Skin epidermis (tissue), 12 donors: ENCODE data around the gene TIAM2.
"Not testable (repeated sequence)": the region's sequence is repeated elsewhere in the genome, so short reads cannot be mapped to it uniquely, and the experiment has no call there.

Experiments used
- H3K27ac ChIP-seq, 21 experiments: fragments of 200-600 bp; sonication (generic) in 11 of 21; one replicate each; pipeline ENCODE4 v1.5.0; 2020; ENCODE audit warnings: mild to moderate bottlenecking in 3 of 21, inconsistent platforms in 2 of 21, moderate library complexity in 2 of 21
- H3K4me3 ChIP-seq, 7 experiments: fragments of 200-600 bp; sonication (generic) in 2 of 7; one replicate each; pipeline ENCODE4 v1.5.0; 2020; ENCODE audit warnings: inconsistent platforms in 2 of 7, mild to moderate bottlenecking in 2 of 7, moderate library complexity in 1 of 7

The TIAM2 gene

DNA sequence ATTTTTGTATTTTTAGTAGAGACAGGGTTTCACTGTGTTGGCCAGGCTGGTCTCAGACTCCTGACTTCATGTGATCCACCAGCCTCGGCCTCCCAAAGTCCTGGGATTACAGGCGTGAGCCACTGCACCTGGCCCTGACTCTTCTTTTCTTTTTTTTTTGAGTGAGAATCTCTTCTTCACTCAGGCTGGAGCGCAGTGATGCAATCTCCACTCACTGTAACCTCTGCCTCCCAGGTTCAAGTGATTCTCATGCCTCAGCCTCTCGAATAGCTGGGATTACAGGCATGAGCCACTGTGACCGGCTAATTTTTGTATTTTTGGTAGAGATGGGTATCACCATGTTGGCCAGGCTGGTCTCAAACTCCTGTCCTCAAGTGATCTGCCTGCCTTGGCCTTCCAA, 124.1 kb downstream of the TIAM2 start:
- not testable (repeated sequence) for H3K27ac ChIP-seq, H3K4me3 ChIP-seq

DNA sequence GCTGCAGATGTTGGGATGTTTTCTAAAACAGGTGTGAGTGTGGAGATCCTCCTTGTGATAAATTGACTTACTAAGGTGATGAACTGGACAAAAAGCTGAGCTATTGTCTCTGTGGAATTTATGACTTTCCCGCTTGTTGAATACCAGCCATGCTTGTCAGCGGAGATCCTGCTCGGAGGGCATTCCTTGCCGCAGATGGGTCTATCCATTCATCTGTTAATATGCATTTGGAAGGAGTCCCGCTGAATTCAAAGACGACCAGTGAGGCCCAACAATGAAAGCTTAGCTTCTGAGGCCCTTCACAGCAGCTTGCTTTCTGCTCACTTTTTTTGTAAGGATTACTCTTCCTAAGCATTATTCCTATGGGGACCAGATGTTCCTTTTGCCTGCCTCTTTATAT, 124.9 kb downstream of the TIAM2 start:
- no peak overlapping the region for H3K4me3 ChIP-seq
- H3K27ac ChIP-seq, result no peak overlapping the region

GRCh38 chr6:155121294-155121693, 126.2 kb downstream of the TIAM2 start:
- Histone ChIP-seq H3K27ac (peak overlapping the region in 6 of 21 experiments; percentile 2 to 57 (median 44)), H3K4me3 (no peak overlapping the region)

GRCh38 chr6:155121699-155122098, 126.6 kb downstream of the TIAM2 start:
- Histone ChIP-seq H3K27ac (peak overlapping the region in 6 of 21 experiments; percentile 2 to 57 (median 44)), H3K4me3 (no peak overlapping the region)

GRCh38 chr6:155122199-155122950, 127.3 kb downstream of the TIAM2 start:
- Histone ChIP-seq H3K27ac (peak overlapping the region in 3 of 21 experiments; percentile 2 to 45 (median 45)), H3K4me3 (no peak overlapping the region)

DNA sequence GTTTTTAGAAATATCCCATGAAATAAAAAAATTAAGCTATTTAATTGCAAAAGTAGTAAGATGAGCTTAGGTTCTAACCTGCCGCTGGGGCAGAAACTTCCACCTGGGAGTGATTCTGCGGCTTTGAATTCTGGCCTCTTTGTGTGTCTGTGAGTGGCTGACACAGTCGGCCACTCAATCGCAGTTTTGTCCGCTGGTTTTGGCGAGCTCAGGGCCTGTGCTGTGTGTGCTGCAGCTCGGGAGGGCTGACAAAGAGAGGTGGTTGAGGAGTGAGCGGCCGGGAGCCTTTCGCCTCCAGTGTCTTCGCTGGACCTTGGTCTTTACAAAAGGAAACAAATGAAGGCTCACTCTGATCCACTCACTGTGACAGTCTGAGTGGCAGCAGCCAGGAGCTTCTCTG, 128.4 kb downstream of the TIAM2 start:
- Histone ChIP-seq H3K27ac (no peak overlapping the region), H3K4me3 (no peak overlapping the region)

DNA sequence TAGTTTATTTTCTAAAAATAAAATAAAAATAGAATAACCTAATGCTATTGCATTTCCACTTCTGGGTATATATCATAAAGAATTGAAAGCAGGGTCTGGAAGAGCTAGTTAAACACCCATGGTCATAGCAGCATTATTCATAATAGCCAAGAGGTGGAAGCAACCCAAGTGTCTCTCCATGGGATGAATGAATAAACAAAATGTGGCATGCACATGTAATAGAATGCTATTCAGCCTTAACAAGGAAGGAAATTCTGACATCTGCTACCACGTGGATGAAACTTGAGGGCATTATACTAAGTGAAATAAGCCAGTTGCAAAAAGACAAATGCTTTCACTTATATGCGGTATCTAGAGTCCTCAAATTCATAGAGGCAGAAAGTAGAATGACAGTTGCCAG, 130.8 kb downstream of the TIAM2 start:
- no peak overlapping the region for H3K4me3 ChIP-seq

DNA sequence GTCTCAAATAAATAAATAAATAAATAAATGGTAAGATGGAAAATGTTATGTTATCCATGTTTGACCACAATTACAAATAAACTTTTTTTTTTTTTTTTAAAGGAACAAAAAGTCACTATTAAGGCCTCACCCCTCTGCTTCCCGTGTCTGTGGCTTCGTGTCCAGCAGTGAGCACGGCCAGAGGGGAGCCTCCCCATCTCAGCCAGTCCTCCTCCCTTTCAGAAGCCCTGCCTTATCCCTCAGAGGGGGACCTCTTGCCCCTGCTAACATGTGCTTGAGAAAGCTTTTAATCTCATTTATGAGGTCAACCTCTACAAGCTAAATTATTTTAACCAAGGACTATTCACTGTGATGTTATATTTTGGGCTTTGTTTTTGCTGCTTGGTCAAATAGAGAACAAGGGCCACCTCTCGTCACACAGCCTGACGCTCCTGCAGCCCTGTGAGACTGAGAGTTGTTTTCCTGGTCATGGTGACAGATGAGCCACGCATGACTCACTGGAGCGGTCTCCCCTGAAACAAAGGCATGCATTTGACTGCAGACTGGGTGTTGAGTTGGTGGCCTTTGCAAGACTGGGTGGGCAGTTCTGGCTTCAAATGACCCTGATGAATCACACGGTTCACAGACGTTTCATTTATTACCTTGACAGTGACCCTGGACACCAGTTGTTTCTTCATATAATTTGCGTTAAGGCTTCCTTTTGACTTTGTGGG, 131.8 kb downstream of the TIAM2 start:
- H3K27ac ChIP-seq, result peak overlapping the region in 1 of 21 experiments; percentile 29
- no peak overlapping the region for H3K4me3 ChIP-seq

More for the DNA sequence above, 130.8 kb downstream of the TIAM2 start:
- H3K27ac ChIP-seq, result peak overlapping the region in 1 of 21 experiments; percentile 6

- H3K4me3 ChIP-seq, result no peak overlapping the region
These were observed 133.9 kb downstream of the TIAM2 start for GRCh38 chr6:155128977-155129376.

GRCh38 chr6:155129744-155130143, 134.6 kb downstream of the TIAM2 start:
- no peak overlapping the region for H3K4me3 ChIP-seq
- no peak overlapping the region for H3K27ac ChIP-seq

More at GRCh38 chr6:155128977-155129376, 133.9 kb downstream of the TIAM2 start:
- no peak overlapping the region for H3K27ac ChIP-seq

- no peak overlapping the region for H3K4me3 ChIP-seq
- H3K27ac ChIP-seq, result peak overlapping the region in 1 of 21 experiments; percentile 23
These were observed 135.2 kb downstream of the TIAM2 start for GRCh38 chr6:155130161-155130853.

DNA sequence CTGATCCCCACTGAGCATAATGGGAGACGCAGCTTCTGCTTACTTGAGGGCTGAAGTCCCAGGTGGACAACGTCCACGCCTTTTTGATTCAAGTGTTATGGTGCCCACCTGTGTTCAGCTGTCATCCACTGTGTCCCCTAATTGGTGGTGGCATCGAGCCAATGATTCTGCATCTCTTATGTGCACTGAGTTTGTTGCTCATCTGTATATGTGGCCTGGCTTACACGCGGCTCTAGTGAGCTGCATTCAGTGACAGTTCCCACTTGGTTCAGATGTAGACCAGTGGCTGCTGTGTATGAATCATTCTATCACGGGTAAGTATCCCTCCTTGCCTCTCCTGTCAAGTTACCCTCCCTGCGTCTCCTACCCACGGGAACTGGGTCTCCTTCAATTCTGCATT, 137.5 kb downstream of the TIAM2 start:
- Histone ChIP-seq H3K4me3 (no peak overlapping the region), H3K27ac (no peak overlapping the region)

- Histone ChIP-seq H3K27ac (peak overlapping the region in 1 of 21 experiments; percentile 5), H3K4me3 (no peak overlapping the region)
These were observed 145.9 kb downstream of the TIAM2 start for GRCh38 chr6:155141002-155141401.

- Histone ChIP-seq H3K4me3 (no peak overlapping the region), H3K27ac (peak overlapping the region in 2 of 21 experiments; percentile 19 to 37)
These were observed 146.4 kb downstream of the TIAM2 start for GRCh38 chr6:155141512-155141911.

DNA sequence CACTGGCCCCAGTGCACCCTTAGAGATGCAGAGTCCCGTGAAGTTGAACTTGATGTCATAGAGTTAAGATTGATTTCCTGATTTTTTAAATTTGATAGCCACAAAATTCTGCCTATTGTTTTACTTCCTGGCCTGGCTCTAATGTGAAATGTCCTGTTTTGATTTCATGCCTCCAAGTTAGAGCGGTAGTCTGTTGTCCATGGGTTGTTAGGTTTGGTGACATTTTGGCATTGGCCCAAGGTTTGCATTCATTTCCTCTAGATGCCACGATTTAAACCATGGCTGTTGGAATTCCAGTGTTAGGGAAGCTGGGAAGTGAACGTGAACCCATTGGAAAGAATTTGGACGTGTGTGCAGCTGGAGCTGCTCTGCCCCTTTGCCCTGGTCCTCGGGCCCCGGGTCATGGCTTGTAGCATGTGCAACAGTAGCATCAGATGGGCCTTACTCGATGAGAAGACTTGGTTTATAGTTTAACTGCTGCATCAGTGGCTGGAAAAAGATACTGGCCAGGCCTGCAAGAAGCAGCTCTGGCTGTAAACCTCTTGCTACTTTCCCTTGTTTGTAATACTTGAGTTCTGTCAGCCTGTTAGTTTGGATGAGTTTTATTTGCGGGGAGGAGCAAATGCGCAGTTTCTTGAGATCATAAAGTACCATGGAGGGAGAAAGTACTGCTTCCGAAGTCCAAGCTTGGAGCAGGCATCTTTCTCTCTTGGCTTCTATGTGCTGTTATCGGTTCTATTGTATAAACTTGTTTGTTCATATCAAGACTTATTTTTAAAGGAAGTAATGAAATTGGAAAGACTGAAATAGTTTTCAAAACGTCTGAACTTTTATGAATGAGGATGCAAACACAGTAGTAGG, 147.3 kb downstream of the TIAM2 start:
- Histone ChIP-seq H3K4me3 (peak overlapping the region in 1 of 7 experiments; percentile 7), H3K27ac (peak overlapping the region in 16 of 21 experiments; percentile 17 to 86 (median 51))

DNA sequence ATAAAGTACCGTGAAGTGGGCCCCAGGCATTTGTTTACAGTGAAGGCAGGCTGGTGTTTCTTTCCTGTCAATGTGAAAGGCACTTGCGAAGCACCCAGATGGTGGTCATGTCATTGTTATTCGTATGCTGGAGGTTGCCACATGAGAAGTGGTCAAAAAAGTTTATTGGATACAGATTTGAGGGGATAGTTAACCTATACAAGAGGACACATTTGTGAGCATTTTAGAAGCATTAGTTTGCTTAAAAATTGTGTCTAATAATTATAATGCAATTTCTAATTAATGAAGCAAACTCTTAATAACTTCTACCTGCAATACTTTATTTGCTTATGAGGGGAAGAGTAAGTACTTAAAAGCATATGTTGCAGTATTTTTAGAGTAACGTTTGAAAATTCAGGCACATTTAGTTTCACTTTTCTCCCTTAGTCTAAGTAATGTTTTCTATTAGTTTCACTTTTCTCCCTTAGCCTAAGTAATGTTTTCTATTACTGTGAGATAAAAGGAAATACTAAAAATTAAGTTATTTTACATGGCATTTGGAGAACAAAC, 148.0 kb downstream of the TIAM2 start:
- Histone ChIP-seq H3K4me3 (peak overlapping the region in 2 of 7 experiments; percentile 5 to 7), H3K27ac (peak overlapping the region in 17 of 21 experiments; percentile 2 to 86 (median 42))

DNA sequence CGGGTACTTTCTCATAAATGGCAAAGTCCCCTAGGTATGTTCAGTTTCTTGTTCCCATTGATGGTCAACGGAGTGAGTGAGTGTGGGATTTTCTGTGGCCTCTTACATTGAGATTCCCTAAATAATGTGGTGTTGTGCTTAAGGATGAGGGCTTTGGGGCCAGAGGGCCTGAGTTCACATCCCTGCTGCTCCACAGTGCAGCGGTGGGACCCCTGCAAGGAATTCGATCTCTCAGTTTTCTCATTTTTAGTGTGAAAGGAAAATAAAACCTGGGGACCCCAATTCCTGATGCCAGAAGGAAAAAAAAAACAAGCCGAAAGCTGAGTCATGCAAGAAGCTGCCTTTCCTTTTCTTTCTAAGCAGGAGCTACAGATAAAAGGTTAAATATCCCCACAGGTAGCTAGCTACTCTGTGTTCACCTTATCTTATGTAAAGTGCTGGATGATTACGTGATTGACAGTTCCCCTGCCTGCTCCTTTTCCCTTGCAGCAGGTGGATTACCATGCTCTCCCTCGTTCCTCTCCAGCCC, 148.5 kb downstream of the TIAM2 start:
- Histone ChIP-seq H3K27ac (peak overlapping the region in 14 of 21 experiments; percentile 20 to 86 (median 52)), H3K4me3 (peak overlapping the region in 1 of 7 experiments; percentile 7)

DNA sequence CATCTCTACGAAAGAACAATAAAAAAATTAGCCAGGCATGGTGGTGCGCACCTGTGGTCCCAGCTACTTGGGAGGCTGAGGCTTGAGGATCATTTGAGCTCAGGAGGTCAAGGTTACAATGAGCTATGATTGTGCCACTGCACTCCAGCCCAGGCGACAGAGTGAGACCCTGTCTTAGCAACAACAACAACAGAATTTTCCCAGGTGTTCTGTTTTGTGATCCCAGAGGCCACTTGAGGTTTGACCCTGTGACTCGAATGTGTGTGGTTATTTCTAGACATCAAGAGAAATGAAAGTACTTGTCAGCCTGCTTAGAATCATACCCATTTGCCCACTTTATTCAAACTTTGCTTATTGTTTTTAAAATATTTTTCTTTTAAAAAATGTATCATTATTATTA, 151.1 kb downstream of the TIAM2 start:
- Histone ChIP-seq H3K27ac (no peak overlapping the region), H3K4me3 (no peak overlapping the region)
